HG03060 (cell line): ENCODE measurements around the gene TESK1.
"Not testable (repeated sequence)": the region's sequence is repeated elsewhere in the genome, so short reads cannot be mapped to it uniquely, and the experiment has no call there.

Experiments used
- ATAC-seq: cut with Tn5 transposase; IDR thresholded peaks from one replicate; pipeline ENCODE4 v1.9.1; 2021; ENCODE audit warnings: low read depth, moderate number of reproducible peaks; ENCODE audit not compliant: unreplicated experiment

Gene TESK1

DNA sequence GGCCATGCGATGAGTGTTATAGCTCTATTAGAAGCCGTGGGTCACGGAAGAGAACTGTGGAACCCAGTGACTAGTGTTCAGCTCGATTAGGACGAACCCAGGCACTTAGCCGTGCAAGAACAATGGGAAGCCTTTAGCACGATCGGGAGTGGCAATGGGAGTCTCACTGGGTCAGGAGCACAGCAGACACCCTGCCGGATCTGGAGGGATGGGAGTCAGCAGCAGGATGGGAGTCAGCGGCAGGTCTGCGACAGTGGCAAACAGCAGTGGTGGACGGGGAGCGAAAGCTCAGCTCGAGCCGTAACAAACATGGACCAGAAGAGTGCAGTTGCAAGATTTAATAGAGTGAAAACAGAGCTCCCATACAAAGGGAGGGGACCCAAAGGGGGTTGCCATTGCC, 35.4 kb downstream of the TESK1 start:
- not testable (repeated sequence) for ATAC-seq

DNA sequence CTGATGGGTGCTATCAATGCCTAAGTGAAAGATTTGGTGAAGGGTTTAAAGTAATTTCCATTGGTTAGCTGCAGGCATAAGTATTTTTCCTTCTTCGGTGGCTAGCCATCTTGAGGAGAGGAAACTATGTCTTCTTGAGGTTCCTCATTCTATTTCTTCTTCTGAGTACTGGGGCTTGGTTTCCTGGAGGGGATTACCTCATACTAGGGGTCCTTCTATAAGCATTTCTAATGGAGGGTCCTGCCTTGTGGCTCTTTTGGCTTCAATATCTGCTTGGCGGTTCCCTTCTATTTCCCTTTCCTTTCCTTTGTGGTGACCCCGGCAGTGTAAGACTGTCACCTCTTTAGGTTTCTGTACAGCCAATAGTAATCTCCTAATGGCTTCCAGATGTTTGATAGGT, 36.4 kb downstream of the TESK1 start:
- ATAC-seq, result not testable (repeated sequence)

DNA sequence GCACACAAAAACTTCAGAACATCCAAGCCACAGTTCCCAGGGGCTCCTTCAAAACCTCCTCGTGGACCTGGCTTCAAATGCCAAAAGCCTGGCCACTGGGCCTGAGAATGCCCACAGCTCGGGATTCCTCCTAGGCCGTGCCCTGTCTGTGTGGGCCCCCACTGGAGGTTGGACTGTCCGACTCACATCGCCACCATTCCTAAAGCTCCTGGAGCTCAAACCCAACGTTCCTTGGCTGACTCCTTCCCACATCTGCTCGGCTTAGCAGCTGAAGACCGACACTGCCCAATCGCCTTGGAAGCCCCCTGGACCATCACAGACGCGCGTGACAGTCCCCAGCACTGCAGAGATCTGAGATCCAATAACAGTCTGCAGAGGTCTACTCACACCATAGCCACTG, 38.0 kb downstream of the TESK1 start:
- no peak for ATAC-seq

DNA sequence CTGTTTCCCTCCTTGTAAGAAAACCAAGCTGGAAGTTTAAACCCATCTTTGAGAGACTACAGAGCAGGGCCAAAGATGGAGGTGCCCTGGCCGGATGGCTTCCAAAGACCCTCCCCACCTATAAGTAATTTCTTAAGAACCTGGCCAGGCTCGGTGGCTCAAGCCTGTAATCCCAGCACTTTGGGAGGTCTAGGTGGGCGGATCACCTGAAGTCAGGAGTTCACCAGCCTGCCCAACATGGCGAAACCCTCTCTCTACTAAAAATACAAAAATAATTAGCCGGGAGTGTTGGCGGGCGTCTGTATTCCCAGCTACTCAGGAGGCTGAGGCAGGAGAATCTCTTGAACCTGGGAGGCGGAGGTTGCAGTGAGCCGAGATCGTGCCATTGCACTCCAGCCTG, 40.7 kb downstream of the TESK1 start:
- not testable (repeated sequence) for ATAC-seq

DNA sequence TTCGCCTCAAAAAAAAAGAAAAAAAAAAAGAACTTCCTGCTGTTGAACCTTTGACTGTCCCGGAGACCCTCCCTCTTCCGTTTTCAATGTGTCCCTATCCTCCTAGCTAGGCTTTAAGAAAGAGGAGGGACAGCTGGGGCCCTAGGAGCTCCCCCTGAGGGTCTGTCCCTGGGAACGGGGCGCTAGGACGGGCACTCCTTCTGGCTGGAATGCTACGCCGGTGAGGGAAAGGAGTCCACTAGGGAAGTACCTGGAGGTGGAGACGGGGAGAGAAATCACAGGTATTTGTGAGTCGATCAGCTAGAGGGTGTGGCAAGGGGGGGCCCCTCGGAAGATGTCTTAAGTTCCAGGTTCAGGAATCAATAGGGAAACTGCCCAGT, 41.1 kb downstream of the TESK1 start:
- no peak for ATAC-seq

DNA sequence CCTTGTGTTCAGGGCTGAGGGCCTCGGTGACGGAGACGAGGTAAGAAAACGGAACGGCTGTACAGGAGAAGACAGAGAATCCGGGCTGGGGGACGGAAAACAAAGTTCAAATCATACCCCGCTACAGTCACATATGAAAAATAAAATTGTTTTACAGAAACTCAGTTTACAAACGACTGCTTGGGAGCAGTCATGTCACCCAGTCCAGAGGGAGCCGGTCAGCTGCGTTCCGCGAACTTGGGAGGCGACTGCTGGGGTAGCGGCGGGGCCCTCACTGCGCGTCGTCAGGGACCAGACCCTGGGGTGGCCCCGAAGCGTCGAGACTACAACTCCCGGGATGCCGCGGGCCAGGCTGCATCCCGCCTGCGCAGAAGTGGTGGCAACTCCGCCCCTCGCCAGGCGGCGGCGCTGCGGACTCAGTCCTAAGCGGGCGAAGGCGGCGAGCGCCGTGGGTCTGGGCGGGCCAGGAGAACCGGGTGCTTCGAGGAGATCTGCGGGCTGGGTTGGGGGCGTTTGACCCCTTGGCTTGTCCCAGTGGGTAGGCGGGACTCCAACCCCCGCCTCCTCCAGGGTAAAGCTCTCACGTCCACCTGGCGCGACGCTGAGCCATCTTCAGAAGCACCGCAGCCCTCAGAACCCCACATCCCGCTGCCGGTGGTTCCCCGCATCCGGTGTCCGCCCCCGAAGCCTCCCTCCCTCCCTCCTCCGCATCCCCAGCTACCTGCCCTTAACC, 41.6 kb downstream of the TESK1 start:
- peak; percentile 80 for ATAC-seq

DNA sequence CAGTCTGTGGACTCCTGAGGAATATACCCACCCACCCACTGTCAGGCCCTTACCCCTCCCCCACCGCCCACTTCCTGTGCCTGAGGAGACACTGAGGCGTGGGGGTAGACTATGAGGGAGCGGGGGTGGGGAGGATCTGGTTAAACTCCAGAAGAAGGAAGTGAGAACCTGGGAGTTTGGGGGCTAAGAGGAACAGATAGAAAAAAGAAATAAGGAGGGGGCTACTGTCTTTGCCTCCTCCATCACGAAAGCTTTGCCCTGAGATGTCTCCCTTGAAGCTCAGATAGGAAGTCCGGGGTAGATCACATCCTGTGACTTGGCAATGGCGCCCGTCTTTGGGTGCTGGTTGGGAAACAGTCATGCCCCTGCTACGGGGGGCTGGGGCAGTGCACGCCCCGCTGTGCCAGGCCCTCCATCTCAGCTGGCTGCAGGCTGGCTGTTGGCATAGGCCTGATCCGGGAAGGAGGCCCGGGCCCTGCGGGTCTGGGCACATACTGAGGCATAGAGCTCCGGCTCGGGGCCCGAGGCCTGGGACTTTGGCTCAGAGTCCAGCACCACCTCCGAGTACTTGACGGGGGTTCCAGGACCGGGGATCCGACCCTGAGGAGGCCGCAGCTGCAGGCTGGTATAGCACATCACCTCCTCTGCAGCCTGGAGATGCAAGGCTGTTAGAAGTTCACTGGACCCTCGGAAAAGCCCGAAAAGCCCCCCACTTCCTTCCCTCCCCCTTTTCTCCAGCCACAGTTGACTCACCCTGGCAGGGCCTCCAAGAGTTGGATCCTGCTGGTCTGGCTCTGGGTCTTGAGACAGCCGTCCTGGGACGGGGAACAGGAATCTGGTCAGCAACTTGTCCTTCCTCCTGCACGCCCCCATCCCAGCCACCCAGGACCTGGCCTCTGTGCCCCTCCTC, 44.6 kb downstream of the TESK1 start:
- ATAC-seq, result no peak

DNA sequence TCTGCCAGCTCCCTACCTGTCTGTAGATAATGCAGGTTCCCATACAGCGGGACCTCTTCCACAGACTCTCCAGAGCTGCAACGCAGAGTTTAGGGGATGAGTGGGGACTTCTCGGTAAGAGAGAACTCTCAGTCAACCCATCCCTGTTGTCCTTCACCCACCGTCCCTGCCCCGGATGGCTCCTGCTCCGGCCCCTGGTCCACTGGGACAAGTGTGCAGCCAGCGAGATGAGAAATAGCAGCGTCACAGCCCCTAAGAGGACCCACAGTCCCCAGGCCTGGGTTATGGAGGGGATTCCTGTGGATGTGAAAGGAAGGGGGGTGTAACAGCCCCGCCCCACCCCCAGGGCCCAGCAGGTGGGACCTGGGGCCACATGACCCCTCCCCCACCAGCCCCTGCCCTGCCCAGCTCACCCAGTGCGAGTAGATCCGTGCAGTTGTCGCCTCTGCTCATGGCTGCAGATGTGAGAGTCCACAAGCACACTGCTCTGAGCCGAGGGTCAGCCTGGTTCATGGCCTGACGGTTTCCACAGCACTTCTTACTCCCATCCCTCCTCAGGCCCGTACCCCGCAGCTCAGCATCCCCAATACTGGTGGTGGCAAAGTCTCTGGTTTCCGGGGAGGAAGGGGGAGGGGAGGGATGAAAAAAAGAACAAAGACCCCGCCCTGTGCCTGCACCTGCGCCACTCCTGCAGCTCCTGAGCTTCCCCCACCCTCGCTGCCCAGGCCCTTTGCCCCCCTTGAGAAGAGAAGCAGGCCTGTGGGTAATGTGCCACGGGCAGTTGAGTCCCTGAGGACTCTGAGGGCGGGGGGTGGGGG, 45.5 kb downstream of the TESK1 start, which contains the start of gene SIT1:
TSS of gene SIT1 (minus strand) at position 591 of the 818 bp plus-strand sequence. CDS start at position 513, 78 bp downstream.
- ATAC-seq, result no peak

DNA sequence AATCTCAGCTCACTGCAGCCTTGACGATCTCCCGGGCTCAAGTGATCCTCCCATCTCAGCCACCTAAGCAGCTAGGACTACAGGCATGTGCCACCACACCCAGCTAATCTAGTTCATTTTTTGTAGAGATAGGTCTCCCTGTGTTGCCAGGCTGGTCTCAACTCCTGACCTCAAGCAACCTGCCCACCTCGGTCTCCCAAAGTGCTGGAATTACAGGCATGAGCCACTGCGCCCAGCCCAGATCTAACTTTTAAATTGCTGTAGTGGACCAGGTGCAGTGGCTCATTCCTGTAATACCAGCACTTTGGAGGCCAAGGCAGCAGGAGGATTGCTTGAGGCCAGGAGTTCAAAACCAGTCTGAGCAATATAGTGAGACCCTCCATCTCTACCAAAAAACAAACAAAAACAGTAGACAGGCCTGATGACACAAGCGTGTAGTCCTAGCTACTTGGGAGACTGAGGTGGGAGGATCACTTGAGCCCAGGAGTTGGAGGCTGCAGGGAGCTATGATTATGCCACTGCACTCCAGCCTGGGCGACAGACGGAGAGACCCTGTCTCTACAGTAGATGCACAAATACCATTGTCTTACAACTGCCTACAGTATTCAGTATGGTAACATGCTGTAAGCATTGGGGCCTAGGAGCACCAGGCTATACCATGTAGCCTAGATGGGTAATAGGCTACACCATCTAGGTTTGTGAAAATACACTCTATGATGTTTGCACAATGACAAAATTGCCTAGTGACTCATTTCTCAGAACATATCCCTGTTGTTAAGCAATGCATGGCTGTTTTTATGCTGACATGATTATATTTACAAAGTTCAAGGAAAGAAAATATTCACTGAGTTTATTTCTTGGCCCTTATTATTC, 47.1 kb downstream of the TESK1 start:
- no peak for ATAC-seq

DNA sequence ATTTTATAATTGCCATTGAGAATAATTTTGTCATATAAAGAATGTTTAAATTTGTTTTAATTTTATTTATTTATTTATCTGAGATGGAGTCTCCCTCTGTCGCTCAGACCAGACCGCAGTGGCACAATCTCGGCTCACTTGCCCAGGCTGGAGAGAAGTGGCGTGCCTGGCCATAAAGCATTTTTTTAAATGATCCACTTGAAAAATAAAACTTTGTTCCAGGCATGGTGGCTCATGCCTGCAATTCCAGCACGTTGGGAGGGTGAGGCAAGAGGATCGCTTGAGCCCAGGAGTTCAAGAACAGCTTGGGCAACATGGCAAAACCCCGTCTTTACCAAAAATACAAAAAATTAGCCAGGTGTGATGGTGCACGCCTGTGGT, 47.8 kb downstream of the TESK1 start:
- ATAC-seq, result no peak

DNA sequence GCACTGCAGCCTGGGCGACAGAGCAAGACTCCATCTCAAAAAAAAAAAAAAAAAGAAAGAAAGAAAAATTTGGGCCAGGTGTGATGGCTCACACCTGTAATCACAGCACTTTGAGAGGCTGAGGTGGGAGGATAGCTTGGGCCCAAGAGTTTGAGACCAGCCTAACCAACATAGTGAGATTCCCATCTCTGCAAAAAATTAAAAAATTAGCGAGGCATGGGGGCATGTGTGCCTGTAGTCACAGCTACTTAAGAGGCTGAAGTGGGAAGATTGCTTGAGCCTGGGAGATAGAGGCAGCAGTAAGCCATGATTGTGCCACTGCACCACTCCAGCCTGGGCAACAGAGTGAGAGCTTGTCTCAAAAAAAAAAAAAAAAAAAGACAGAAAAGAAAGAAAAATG, 48.5 kb downstream of the TESK1 start:
- no peak for ATAC-seq

DNA sequence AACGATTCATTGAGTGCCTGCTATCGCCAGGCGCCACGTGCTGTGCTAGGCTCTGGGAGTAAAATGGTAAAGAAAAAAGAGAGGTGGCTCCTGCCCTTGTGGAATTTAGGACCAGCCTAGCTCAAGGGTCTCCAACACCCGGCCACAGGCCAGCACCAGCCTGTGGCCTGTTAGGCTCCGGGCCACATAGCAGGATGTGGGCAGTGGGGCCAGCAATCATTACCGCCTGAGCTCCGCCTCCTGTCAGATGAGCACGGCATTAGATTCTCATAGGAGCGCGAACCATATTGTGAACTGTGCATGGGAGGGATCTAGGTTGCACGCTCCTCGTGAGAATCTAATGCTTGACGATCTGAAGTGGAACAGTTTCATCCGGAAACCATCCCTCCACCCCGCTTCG, 51.3 kb downstream of the TESK1 start:
- ATAC-seq, result no peak

DNA sequence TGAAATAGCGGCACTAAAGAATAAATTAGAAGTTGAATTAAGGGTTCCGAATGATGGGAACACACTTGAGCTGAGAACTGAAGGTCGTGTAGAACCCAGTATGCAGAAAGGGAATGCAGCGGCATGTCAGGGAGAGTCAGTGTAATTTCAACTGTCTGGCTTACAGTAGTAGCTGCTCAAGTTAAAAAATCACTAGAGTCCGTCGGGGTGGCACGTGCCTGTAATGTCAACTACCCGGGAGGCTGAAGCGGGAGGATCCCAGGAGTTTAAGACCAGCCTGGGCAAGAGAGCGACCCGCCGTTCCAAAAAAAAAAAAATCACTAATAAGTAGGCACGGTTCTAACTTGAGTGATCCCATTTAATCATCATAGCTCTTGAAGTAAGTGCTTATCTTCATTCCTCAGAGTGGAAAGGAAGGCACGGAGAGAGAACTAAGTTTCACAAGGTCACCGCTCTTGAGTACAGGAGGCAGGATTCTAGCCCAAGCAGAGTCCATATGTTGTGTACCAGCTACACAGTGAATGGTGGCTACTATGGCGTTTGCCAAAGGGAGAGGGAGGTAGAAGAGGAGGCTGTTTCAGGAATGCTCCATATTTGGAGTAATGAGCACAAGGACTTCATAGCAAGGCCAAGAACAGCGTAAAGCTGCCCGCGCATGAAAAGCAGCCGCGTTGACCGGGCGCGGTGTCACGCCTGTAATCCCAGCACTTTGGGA, 51.9 kb downstream of the TESK1 start:
- no peak for ATAC-seq

DNA sequence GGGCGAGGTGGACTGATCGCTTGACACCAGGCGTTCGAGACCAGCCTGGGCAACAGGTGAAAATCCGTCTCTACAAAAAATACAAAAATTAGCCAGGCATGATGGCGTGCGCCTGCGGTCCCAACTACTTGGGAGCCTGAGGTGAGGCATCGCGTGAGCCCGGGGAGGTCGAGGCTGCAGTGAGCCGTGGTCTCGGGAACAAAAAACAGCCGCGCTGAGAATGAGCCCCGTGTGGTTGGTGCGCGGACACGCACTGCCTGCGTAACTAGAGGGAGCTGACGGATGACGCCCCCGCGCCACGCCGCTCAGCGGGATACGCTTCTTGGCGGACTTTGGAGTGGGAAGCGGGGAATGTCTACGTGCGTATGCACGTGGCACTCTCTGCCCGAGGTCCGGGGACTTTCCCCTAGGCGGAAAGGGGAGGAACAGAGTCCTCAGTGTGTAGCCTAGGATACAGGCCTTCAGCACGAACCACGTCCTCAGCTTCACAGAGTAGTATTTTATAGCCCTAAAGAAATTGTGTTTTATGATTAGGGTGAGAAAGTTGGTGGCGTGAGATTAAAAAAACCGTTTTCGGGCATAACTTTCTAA, 52.6 kb downstream of the TESK1 start, which contains the start of gene RMRP:
TSS of gene RMRP (minus strand) at position 474 of the 591 bp plus-strand sequence.
- peak; percentile 87 for ATAC-seq

DNA sequence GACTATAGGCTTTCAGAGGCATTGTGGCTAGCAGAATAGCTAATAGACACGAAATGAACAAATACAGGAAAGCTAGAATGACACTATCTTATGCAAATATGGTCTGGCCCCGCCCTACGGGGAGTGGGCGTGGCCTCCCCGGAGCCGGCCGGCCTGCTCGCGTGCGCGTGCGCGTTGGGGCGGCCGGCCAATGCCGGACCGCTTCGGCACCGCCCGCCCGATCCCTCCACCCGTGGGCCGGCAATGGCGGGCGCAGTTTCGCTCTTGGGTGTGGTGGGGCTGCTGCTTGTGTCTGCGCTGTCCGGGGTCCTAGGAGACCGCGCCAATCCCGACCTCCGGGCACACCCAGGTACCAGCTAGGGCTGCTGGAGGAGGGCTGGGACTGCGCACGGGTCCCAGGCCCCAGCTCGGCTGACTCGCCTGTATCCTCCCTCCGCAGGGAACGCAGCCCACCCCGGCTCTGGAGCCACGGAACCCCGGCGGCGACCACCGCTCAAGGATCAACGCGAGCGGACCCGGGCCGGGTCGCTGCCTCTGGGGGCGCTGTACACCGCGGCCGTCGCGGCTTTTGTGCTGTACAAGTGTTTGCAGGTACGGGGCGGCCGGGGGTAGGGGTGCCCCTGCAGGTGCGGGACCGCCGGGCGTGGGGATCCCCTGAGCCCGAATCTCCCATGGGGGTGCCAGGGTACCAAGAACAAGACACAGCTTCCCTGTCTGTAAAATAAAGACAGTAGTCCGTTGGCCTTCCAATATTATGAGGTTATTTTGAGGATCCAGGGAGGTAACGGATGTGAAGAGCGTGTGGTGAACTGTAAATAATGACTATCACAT, 53.3 kb downstream of the TESK1 start, which contains the start of gene CCDC107:
TSS of gene CCDC107 (plus strand) at position 156 of the 831 bp plus-strand sequence. CDS start at position 244, 88 bp downstream.
- peak; percentile 28 for ATAC-seq

DNA sequence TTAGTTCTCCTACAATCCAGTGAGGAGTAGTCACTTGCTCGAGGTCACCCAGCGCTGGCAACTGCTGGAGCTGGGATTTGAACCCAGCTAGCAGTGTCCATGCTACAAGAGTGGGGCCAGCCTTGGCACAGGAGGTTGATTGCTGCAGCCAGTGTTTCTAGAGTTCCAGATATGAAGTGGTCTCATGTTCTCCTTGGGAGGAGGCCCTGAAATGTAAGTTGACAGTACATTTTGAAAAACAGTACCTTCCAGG, 53.8 kb downstream of the TESK1 start:
- ATAC-seq, result no peak

DNA sequence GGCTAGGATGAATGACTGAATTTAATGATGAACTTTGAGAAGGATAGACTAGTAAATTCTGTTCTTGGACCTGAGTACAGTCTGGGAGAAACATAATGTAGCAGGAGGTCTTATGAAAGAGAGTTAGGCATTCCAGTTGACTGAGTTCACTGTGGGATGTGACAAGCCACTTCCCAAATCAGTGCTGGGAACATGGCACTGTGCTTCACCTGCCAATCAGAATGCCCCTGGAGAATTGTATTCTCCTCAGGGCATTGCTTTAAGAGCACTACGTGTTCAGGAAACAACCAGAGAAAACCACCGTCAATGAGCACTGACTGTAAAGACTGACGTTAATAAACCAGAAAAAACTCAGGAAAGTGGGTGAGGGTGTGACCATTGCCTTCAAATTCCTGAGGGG, 54.3 kb downstream of the TESK1 start:
- no peak for ATAC-seq
